ENCODE measurements around the gene SLC49A3. TPM values are rescaled to one million over a fixed set of nuclear protein-coding genes. Genes with fewer than 3 reads are reported as not detected.

SLC49A3 gene
- total RNA-seq, 1 experiment from 2014 or later = 5.5 TPM

DNA sequence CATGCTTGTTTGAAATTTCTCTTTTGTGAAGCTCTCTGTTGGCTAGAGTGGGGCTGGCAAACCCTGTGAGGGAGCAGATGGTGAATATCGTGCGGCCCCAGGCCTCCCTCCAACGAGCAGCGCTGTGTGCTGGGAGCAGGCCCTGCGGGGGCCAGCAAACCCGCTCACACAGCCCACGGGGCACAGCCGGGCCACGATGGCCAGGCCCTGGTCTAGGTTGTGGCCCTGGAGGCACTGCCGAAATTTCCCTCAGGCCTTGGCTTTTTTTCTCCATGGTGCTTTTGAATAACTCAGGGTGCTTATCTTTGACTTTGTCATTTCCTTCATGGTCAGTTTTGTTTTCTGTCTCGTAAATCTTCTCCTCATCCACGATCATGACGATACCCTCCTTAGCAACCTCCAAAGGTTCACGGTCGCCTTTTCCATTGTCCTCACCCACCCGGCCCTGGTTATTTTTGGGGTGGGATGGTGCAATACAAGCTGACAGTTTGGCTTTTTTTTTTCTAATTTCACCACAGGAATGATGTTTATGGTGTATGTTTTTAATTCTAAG lies 37.4 kb upstream of the SLC49A3 start:
- ChIA-PET RAD21 (ENCODE audit: low non-redundant PET in 1 of 2, low total read pairs in 2 of 2, uncharacterized antibody in 2 of 2, unreplicated experiment in 2 of 2) (no interaction called here), POLR2A (no interaction called here), CTCF (no interaction called here)
- no TSS peak for BruUV-seq (replicated peaks)
- DNase-seq (ENCODE audit: low read depth, low spot score) (no peak), ATAC-seq (no peak)
- Histone ChIP-seq H3K79me2 (ENCODE audit: insufficient read depth, low read length) (peaks cover 45% of the 10 kb centered on the region), H4K20me1 (ENCODE audit: insufficient read depth) (no peaks in the 10 kb centered on the region), H3K4me3 (replicated peaks in 1 of 2; ENCODE audit: low read depth in 1 of 2, low read length in 2 of 2) (no peak overlapping the region), H3K9ac (ENCODE audit: low read length) (no peak overlapping the region), H3K9me2 (ENCODE audit: insufficient read depth) (no peaks in the 10 kb centered on the region), H3K9me3 (ENCODE audit: control insufficient read depth in 1 of 2, insufficient read depth in 1 of 2, low read depth in 1 of 2, low read length in 2 of 2) (no peaks in the 10 kb centered on the region), H3K4me1 (ENCODE audit: control insufficient read depth in 1 of 2, insufficient read depth in 2 of 2, low read length in 2 of 2) (no peaks in the 10 kb centered on the region), H3K27ac (ENCODE audit: low read depth, low read length) (no peak overlapping the region), H2AFZ (ENCODE audit: low read depth, low read length, poor library complexity, severe bottlenecking) (no peak overlapping the region), H3K4me2 (ENCODE audit: low read length) (no peak overlapping the region), H3K36me3 (ENCODE audit: control insufficient read depth in 1 of 2, insufficient read depth in 2 of 2, low read length in 2 of 2) (peaks cover 2 to 3% of the 10 kb centered on the region in 2 experiments; a peak in 2 of 4 replicates), H3K27me3 (ENCODE audit: insufficient read depth, low read length) (no peaks in the 10 kb centered on the region)
- TF ChIP-seq CTCF (IDR thresholded peaks at IDR 0.05 in 2 of 3, conservative IDR thresholded peaks at IDR 0.05 in 1 of 3; ENCODE audit: borderline replicate concordance in 1 of 3, insufficient read depth in 1 of 3, low read depth in 2 of 3, low read length in 2 of 3) (no peak), POLR2AphosphoS5 (IDR thresholded peaks at IDR 0.05; ENCODE audit: low read depth, low read length) (no peak), ZNF274 (IDR thresholded peaks at IDR 0.05; ENCODE audit: low read depth, low read length) (no peak), CEBPB (IDR thresholded peaks at IDR 0.05; ENCODE audit: low read depth) (no peak), SIN3A (IDR thresholded peaks at IDR 0.05; ENCODE audit: low read depth) (no peak), TCF7L2 (IDR thresholded peaks at IDR 0.05; ENCODE audit: borderline replicate concordance, extremely low read depth, insufficient read depth, insufficient read length) (no peak), EGR1 (IDR thresholded peaks at IDR 0.05; ENCODE audit: low read depth) (no peak), YY1 (IDR thresholded peaks at IDR 0.05; ENCODE audit: extremely low read depth, insufficient replicate concordance, low read depth, low read length) (no peak), RAD21 (IDR thresholded peaks at IDR 0.05; ENCODE audit: low read depth) (no peak)
- intact Hi-C loops (cut with micrococcal nuclease) = no loop called here

Measured in HCT116 (cell line).